GM21786 (cell line): ENCODE data around the gene BANF2.
"Not testable (repeated sequence)": the region's sequence is repeated elsewhere in the genome, so short reads cannot be mapped to it uniquely, and the experiment has no call there.

ENCODE experiments used
- ATAC-seq: cut with Tn5 transposase; IDR thresholded peaks from one replicate; pipeline ENCODE4 v1.9.1; 2021; ENCODE audit not compliant: unreplicated experiment

BANF2 gene

DNA sequence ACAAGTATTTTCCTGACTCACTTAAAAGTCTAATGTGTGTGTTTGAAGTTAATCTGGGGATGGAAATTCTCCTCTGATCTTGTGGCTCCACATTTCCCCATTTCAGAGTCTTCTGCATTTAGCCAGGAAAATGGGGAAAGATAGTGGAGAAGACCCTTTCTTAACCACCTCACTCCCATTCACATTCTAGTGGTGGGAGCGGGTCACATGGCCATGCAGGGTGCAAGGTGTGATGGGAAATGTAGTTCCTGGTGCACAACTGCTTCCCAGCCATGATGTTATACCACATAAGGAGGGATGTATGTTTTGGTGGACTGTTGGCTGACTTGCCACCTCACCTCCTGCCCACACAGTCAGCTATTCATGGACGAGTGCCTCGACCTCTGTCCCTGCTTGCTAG, 61.8 kb downstream of the BANF2 start:
- no peak for ATAC-seq

DNA sequence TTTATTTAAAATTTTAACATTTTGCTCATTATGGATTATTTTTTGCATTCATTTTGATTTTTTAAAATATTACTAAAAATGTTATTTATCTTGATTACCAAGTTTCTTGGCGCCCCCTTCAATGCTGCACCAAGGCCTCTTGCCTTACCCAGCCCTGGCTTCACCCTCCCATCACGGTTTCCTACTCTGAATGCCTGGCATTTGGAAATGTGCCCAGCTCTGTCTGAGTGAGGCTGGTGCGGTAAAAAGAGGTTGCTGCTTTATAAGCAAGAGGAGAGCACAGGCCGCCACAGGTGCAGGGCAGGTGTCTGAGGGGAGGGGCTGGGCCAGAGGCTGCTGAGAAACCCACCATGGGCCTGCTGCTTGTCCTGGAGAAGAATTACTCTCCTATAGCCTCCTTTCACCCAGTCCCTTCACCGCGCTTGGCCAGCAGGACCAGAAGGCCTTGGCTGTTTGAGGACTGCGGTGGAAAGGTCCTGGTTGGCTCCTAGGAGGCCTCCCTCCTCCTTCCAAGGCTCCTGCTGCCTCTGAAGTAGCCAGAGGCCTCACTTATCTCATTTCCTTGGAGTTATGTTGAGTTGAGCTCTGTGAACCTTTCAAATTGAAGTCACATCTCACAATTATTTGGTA, 62.6 kb downstream of the BANF2 start:
- ATAC-seq: no peak

DNA sequence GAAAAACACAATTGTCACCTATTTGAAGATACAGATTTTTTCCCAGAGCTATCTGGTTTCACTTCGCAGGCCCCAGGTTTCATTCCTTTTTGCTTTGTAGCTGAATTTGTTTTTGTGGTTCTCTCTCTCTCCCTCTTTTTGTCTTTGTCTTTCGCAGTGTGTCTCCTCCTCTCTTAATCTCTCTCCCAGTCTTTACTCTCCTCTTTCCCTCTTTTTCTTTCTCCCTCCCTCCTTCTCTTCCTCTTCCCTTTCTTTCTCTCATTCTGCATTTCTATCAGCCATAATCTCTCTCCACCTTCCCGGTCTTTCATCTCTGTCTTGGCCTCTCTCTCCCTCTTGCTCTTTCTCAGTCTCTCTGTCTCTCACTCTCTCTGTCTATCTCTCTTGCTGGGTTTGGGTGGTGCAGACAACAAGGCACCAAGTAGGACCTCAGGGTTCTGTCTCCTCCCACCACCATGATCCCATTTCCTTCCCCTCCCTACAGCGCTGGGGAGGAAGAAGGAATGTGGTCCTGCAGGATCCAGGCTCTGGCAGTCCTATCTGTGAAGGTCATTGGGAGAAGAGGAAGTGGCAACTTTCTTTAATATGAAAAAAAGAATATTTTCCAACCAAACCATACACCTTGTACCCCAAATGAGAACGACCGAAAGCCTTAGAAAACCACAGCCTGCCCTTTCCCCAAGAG, 63.2 kb downstream of the BANF2 start:
- ATAC-seq: no peak

DNA sequence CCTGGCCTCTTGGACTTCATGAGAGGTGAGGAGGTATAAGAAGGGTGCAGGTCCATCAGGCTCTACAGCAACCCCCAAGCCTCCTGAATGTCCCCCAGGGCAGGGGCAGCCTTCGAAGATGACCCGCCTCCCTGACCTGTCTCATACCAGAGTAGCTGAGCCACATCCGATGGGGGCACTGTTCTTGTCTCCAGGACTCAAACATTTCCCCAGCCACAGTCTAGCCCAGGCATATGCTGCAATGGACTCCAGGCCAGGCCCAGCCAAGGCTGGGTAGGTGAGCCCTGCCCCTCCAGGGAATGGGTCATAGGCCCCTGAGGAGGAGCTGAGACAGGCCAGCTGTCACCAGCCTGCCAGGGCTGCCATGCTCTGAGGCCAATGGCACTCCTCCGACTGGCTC, 65.3 kb downstream of the BANF2 start:
- ATAC-seq: no peak

DNA sequence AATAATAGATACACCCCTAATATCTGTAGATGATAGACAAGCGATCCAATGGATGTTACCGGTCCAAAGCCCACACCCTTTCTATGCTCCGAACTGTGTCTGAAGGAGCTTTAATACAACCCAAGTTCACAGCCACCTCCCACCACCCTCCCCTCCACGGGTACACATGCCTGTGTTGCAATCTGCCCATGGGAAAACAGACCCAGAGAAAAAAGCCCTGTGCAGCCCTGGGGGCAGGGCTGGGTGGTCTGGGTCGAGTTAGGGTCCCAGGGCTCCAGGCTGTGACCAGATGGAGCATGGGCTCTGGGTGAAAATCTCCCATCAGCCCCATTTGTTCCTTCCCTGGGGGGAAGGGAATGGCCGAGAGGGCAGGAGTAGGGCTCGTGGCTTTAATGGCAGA, 65.8 kb downstream of the BANF2 start:
- no peak for ATAC-seq

DNA sequence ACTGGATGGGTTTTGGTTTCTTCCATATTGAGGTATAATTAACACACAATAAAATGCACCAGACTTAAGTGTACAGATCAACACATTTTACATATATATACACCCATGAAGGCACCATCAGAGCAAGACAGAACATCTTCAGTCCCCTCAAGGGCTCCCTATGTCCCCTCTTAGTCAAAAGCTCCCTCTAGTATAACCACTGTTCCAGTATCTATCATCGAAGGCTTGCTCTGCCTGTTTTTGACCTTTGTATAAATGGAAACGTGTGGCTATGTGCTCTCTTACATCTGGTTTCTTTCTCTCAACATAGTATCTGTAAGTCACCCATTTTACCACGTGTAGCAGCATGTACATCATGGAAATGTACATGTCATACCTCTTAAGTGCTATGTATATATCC, 66.5 kb downstream of the BANF2 start:
- ATAC-seq: no peak

DNA sequence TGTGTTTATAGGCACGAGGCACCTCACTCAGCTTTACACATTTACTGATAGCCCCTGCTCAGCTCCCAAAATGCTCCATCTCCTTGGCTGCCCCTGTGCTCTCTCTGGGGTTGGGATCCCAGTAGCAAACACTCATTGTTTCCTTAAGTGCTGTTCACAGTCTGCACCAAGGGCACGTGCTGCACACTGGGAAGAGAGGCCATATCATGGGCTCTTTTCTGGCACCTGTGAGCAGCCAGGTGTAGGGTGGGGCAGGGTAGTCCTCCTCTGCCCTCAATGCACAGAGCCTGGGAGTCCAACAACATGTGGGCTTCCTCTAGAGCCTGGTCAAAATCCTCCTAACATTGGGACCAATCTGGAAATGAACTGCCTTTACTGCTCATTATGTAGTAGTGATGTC, 67.9 kb downstream of the BANF2 start:
- no peak for ATAC-seq

DNA sequence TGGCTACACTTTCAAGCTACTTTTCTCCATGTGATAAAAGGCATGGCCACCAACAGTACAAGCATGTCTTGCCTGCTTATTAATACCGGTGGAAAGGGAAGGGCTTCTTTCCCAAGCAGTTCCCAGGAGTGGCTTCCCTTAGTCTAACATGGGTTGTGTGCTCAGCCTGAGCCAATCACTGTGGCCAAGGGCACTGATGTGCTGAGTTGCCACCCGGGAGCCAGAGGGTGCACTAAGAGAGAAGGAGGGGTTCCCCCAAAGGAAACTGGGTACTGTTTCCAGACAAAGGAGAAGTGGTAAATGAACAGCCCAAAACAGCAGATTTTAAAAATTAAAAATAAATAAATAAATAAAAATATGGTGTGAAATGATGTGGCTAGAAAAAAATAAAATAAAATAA, 68.5 kb downstream of the BANF2 start:
- no peak for ATAC-seq

DNA sequence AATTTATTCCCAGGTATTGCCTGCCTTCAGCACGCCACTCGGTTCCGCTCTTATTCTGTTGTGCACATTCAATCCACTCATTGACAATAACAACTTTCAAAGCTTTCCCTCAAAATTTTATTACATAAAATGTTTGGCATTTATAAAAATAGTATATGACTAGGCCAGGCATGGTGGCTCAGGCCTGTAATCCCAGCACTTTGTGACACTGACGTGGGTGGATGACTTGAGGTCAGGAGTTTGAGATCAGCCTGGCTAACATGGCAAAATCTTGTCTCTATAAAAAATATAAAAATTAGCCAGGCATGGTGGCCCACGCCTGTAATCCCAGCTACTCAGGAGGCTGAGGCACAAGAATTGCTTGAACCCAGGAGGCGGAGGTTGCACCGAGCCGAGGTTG, 70.0 kb downstream of the BANF2 start:
- ATAC-seq: not testable (repeated sequence)

DNA sequence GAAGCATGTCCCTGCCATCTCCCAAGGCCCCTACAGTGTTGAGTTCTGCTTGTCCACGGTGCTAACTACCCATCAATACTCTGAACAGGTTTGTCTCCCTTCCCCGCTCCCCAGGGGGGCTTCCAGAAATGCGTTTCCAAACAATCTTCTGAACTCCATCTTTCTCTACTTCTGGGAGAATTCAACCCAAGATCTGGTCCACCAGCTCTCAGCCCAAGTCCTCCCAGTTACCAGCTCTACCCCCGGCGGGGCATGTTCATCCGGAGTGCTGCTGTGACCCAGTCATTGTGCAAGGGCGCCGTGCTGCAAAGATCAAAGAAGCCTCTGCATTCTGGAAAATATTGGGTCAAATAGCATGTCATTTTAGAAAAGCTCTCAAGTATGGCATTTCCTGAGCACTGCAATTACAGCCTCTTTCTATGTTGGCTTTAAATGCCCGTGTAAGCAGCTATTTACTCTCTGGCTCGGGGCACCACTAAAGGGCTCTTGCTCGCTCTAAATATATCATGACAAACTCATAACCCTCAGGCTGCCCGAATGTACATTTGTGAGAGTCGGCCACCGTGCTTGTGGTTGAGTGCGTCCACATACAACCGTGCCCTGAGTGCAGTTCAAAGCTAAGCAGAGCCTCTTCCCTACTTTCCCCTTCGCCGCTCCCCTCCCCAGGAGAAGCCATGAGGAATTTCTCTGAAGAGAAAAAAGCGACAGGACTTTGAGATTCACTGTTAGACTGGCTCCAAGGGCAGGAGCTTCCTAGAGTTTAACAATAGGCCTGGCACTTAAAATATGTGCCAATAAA, 71.6 kb downstream of the BANF2 start:
- no peak for ATAC-seq

DNA sequence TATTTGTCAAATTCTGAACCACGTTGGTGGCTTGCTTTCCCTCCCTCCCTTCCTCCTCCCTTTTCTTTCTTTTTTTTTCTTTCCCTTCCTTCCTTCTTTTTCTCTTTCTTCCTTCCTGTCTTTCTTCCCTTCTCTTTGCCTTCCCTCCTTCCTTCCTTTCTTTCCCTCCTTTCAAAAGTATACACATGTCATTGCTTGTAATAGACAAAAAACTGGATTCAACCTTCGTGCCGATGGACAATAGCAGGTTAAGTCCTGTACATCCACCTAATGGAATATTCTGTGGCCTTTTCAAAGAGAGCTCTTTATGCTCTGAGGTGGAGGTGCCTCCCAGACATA, 72.2 kb downstream of the BANF2 start:
- ATAC-seq: no peak

DNA sequence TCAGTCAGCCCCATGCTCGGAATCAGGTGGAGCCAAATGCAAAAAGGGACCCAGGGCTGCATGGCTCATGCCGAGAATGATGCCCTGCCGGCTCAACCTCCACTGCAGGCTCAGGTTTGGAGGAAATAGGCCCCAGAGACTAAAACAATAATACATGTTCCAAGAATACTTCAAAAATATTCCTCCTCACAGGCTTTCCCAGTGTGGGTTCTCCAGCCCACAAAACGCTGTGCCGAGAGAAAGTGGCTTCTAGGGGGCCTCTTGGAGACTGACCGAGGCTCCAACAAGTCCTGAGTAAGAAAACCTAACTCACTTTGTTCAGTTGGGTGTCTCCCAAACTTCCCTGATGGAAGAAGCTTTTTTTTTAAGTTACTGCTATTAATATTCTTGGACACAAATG, 73.9 kb downstream of the BANF2 start:
- no peak for ATAC-seq

DNA sequence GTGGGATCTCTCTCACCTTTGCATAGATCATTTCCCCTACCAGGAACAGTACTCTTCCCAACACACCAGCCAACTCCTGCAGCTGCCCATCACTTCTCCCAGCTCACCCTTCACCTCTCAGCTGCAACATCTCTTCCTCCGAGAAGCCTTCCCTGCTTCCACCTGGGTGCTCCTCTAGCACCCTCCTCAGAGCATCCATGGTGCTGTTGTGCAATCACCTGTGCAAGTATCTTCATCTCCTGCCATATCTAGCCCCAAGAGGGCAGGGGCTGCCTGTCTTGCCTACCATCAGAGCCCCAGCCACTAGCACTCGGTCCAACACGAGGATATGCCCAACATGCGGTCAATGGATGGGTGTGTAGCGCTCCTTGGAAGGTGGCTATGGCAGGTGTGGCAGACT, 75.8 kb downstream of the BANF2 start:
- no peak for ATAC-seq

DNA sequence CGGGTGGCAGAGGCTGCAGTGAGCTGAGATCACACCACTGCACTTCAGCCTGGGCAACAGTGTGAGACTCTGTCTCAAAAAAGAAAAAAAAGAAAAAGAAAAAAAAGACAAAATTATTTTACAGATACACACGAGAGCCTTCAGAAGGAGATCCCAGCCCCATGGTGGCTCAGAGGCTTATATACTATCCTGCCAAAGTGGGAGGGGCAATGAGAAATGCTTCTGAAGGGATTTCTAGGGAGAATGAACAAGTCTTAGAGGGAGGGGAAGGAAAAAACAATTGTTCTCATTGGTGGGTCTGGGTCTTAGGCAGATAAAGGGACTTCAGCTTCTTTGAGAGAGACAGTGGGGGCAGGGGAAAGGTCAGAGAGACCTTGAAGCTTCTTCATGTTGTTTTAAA, 76.8 kb downstream of the BANF2 start:
- no peak for ATAC-seq

DNA sequence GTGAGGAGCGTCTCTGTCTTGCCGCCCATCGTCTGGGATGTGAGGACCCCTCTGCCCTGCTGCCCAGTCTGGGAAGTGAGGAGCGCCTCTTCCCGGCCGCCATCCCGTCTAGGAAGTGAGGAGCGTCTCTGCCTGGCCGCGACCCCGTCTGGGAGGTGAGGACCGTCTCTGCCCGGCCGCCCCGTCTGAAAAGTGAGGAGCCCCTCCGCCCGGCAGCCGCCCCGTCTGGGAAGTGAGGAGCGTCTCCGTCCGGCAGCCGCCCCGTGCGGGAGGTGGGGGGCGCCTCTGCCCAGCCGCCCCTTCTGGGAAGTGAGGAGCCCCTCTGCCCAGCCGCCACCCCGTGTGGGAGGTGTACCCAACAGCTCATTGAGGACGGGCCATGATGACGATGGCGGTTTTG, 79.2 kb downstream of the BANF2 start:
- ATAC-seq: not testable (repeated sequence)

DNA sequence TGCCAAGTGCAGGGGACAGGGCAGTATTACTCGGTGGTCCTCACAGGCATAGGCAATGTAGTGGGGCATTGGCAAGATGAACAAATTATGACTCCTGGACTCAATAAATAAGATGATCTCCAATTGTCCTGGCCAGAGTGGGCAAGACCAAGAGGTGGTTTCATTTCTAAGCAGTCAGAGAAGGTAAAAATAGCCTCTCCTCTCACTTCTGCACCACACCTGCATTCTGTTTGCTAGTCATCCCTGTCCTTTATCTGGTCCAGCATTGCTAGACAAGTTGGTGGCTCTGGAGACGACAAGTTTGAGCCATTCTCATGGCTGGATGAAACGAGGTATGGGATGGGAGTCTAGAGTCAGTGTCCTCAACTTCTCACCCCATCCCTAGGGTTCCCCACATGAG, 83.0 kb downstream of the BANF2 start:
- peak; percentile 82 for ATAC-seq

DNA sequence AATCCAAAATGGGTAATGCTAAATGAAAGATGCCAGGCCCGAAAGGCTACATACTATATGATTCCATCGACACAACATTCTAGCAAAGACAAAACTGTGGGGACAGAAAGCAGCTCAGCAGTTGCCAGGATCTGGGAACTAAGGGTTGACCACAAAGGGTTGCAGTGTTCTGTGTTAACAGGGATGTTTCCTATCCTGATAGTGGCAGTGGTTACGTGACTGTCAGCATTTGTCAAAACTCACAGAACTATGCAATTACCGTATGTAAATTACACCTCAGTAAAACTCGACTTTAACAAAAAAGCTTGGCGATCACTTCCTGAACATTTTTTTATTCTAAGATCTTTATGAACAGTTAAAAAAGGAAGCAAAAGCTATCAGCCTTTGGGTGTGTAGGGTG, 83.9 kb downstream of the BANF2 start:
- ATAC-seq: no peak

DNA sequence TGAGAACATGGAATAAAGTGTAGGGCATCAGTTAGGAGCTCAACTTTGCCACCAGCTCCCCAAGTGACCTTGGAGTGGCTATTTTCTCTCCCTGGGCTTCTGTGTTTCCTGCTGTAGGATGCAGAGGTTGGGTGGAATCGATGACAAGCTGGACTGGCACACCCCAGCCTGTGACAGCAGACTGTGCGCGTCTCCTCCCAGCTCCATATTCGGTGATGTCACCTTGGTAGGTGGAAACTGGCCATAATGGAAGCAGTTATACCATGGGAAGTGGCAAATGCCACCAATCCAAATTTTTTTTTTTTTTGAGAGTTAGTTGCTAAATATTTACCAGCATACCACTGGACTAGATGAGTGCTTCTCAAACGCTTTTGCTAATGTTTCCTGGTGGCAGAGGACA, 85.2 kb downstream of the BANF2 start:
- ATAC-seq: no peak
